ENCODE measurements around the gene UNG. TPM values are rescaled to one million over a fixed set of nuclear protein-coding genes. Genes with fewer than 3 reads are reported as not detected.

Gene UNG
- total RNA-seq, 1 experiment from 2014 or later = 188 TPM

DNA sequence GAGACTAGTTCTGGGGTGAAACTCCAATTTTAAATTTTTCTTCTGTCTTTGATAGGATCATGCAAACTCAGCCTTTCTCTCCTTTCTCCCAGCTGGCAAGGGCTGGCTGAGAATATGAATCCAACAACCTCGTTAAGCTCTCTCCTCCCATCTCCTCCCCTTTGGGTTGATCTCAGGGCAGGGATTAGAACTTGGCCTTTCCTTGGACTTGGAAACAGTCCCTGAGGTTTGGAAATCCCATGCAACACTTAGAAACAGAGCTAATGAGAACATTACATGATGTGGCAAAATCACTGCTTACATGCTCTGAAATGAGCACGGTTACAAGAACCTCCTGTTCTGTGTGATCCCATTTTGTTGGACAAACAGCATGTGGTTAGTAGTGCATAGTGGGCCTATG is 50.6 kb downstream of the UNG start:
- no peak overlapping the region for H2BK120ac ChIP-seq (ENCODE audit: low read depth, low read length, poor library complexity, severe bottlenecking)
- H3K18ac ChIP-seq (ENCODE audit: insufficient read length, low read depth, low read length) = no peak overlapping the region
- no peak overlapping the region for H3K4me3 Mint-ChIP-seq
- H2AFZ ChIP-seq (ENCODE audit: low read length) = no peak overlapping the region
- no peak overlapping the region for H4K8ac ChIP-seq (replicated peaks; ENCODE audit: insufficient read length, low read depth, low read length)
- H3T11ph ChIP-seq (ENCODE audit: low read length) = no peak overlapping the region
- DNase-seq = no peak
- no peaks in the 10 kb centered on the region for H3K23me2 ChIP-seq (ENCODE audit: insufficient read length, low read depth, low read length, poor library complexity, severe bottlenecking)
- H3K4me1 Mint-ChIP-seq = no peaks in the 10 kb centered on the region
- H3K9me3 Mint-ChIP-seq = no peaks in the 10 kb centered on the region
- H4K20me1 ChIP-seq (ENCODE audit: control insufficient read depth, insufficient read depth, insufficient read length) = no peaks in the 10 kb centered on the region
- no CpG with 5 or more reads among the region's 2 CpGs for WGBS (ENCODE audit: extremely low coverage, insufficient read length, low lambda C conversion rate)
- no peak overlapping the region for H2BK20ac ChIP-seq (ENCODE audit: low read depth, low read length, poor library complexity, severe bottlenecking)
- H2BK5ac ChIP-seq (ENCODE audit: insufficient read length, low read length) = no peak overlapping the region
- TF ChIP-seq, protein P1, sequence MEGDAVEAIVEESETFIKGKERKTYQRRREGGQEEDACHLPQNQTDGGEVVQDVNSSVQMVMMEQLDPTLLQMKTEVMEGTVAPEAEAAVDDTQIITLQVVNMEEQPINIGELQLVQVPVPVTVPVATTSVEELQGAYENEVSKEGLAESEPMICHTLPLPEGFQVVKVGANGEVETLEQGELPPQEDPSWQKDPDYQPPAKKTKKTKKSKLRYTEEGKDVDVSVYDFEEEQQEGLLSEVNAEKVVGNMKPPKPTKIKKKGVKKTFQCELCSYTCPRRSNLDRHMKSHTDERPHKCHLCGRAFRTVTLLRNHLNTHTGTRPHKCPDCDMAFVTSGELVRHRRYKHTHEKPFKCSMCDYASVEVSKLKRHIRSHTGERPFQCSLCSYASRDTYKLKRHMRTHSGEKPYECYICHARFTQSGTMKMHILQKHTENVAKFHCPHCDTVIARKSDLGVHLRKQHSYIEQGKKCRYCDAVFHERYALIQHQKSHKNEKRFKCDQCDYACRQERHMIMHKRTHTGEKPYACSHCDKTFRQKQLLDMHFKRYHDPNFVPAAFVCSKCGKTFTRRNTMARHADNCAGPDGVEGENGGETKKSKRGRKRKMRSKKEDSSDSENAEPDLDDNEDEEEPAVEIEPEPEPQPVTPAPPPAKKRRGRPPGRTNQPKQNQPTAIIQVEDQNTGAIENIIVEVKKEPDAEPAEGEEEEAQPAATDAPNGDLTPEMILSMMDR (conservative IDR thresholded peaks at IDR 0.05) = no peak
- no peak overlapping the region for H4K91ac ChIP-seq (ENCODE audit: insufficient read length, low read depth, low read length)
- H3K27ac ChIP-seq (ENCODE audit: insufficient read length, low read depth, low read length) = no peak overlapping the region
- no peak overlapping the region for H3K27ac Mint-ChIP-seq
- no peak overlapping the region for H2BK12ac ChIP-seq (ENCODE audit: insufficient read length, low read depth, low read length)
- H3K9ac ChIP-seq (ENCODE audit: extremely low read depth, insufficient read length, low read length) = no peak overlapping the region
- H3K36me3 Mint-ChIP-seq (ENCODE audit: insufficient read depth in 1 of 3, low read depth in 3 of 3) = no peaks in the 10 kb centered on the region
- no peaks in the 10 kb centered on the region for H3K27me3 ChIP-seq (ENCODE audit: insufficient read depth, low read length)
- no peak overlapping the region for H3K14ac ChIP-seq (ENCODE audit: insufficient read depth, low read length)
- H2AK5ac ChIP-seq (ENCODE audit: insufficient read length, low read length) = no peak overlapping the region
- H3K4ac ChIP-seq (ENCODE audit: low read depth, low read length) = no peak overlapping the region
- no peaks in the 10 kb centered on the region for H3K79me1 ChIP-seq (ENCODE audit: insufficient read depth, low read depth, low read length, poor library complexity, severe bottlenecking)
- H3K9me3 ChIP-seq (ENCODE audit: control insufficient read depth, low read depth, low read length) = no peaks in the 10 kb centered on the region
- H3K79me2 ChIP-seq (ENCODE audit: insufficient read depth, low read length) = no peaks in the 10 kb centered on the region
- no peaks in the 10 kb centered on the region for H3K4me1 ChIP-seq (ENCODE audit: insufficient read depth, low read length)
- H4K5ac ChIP-seq (ENCODE audit: insufficient read length, low read depth, low read length) = no peak overlapping the region
- no peak overlapping the region for H2BK15ac ChIP-seq (ENCODE audit: low read depth, low read length)
- peaks cover 11% of the 10 kb centered on the region for H3K27me3 Mint-ChIP-seq (ENCODE audit: low read depth)
- H3K56ac ChIP-seq (ENCODE audit: insufficient read length, low read depth, low read length) = no peak overlapping the region
- H3K4me2 ChIP-seq (ENCODE audit: insufficient read depth, insufficient read length, low read length) = no peak overlapping the region
- no peak overlapping the region for H3K23ac ChIP-seq (ENCODE audit: insufficient read length, low read depth, low read length)
